Fibroblast of lung (primary cell): ENCODE results near the gene DDX50.

Source experiments
- EZH2 ChIP-seq: IDR thresholded peaks from 2 replicates; pipeline ENCODE4 v1.5.1; 2012; ENCODE audit warnings: low read length, control low read depth, mild to moderate bottlenecking; ENCODE audit errors: missing control alignments
- TF ChIP-seq, protein P1 (sequence below), 2 donors: IDR thresholded peaks in 1 of 2; conservative IDR thresholded peaks in 1 of 2; 1 replicate in 1 of 2; 2 replicates in 1 of 2; pipeline ENCODE4 v1.5.1; 2011 to 2012; ENCODE audit warnings: low read length in 2 of 2, control low read depth in 1 of 2, inconsistent platforms in 1 of 2, low read depth in 1 of 2, mild to moderate bottlenecking in 1 of 2

DNA sequence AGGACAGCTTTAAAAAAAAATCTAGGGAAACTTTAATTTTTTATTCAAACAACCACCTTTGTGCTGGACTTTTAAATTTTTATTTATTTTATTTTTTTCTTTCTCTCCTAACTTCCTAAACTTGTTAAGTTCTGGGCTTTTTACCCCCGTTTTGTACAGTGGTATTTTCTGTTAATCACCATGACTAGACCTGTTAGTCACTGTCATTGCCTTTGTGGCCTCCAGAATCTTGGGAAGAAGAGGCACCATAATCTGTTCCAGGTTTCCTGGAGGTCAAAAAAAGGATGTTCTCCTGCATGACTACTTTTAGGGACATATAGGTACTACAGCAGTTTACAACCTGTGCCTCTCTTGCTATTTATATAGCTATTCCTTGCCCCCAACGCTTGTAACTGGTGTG, 31.1 kb upstream of the DDX50 start:
- TF ChIP-seq, protein P1, sequence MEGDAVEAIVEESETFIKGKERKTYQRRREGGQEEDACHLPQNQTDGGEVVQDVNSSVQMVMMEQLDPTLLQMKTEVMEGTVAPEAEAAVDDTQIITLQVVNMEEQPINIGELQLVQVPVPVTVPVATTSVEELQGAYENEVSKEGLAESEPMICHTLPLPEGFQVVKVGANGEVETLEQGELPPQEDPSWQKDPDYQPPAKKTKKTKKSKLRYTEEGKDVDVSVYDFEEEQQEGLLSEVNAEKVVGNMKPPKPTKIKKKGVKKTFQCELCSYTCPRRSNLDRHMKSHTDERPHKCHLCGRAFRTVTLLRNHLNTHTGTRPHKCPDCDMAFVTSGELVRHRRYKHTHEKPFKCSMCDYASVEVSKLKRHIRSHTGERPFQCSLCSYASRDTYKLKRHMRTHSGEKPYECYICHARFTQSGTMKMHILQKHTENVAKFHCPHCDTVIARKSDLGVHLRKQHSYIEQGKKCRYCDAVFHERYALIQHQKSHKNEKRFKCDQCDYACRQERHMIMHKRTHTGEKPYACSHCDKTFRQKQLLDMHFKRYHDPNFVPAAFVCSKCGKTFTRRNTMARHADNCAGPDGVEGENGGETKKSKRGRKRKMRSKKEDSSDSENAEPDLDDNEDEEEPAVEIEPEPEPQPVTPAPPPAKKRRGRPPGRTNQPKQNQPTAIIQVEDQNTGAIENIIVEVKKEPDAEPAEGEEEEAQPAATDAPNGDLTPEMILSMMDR (conservative IDR thresholded peaks at IDR 0.05 in 1 of 2, IDR thresholded peaks at IDR 0.05 in 1 of 2; ENCODE audit: low read depth in 1 of 2, low read length in 2 of 2) = no peak
- no peak for TF ChIP-seq EZH2
